ENCODE data around the gene KCTD4.

Gene KCTD4

DNA sequence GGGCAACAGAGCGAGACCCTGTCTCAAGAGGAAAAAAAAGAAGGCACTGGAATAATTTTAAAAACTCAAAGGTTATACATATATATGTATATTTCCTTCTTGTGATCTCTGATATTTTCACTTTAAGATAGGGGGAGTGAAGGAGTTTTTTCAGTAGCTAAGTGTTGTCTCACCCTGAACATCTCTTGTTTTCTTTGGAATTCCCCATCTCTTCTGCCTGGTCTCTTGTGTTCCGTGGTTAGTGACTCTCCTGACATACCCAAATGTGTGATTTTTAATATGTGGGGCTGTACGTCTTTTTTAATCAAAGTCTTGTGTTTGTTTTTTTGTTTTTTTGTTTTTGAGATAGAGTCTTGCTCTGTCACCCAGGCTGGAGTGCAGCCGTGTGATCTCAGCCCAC, 15.3 kb upstream of the KCTD4 start:
- no peak for TF ChIP-seq ZFX (IDR thresholded peaks at IDR 0.05)
- TF ChIP-seq, protein P1, sequence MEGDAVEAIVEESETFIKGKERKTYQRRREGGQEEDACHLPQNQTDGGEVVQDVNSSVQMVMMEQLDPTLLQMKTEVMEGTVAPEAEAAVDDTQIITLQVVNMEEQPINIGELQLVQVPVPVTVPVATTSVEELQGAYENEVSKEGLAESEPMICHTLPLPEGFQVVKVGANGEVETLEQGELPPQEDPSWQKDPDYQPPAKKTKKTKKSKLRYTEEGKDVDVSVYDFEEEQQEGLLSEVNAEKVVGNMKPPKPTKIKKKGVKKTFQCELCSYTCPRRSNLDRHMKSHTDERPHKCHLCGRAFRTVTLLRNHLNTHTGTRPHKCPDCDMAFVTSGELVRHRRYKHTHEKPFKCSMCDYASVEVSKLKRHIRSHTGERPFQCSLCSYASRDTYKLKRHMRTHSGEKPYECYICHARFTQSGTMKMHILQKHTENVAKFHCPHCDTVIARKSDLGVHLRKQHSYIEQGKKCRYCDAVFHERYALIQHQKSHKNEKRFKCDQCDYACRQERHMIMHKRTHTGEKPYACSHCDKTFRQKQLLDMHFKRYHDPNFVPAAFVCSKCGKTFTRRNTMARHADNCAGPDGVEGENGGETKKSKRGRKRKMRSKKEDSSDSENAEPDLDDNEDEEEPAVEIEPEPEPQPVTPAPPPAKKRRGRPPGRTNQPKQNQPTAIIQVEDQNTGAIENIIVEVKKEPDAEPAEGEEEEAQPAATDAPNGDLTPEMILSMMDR (conservative IDR thresholded peaks at IDR 0.05), result no peak
- H3K27ac ChIP-seq, result no peak overlapping the region

DNA sequence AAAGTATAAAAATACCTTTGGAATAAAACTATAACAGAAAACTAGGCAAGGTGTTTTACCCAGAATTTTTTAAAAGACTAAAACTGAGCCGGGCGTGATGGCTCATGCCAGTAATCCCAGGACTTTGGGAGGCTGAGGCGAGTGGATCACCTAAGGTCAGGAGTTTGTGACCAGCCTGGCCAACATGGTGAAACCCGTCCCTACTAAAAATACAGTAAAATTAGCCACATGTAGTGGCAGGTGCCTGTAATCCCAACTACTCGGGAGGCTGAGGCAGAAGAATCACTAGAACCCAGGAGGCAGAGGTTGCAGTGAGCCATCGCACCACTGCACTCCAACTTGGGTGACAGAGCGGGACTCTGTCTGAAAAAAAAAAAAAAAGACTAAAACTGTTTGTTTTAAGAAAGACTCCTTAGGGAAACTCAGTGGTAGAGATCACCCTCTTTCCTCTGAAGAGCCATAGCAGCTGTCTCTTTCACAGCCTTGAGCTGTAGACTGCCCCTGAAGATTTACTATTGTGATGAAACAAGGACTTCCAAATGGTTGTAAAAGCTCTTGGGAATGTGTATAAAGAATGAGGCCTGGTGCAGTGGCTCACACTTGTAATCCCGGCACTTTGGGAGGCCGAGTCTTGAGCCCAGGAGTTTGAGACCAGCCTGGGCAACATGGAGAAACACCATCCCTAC, 14.7 kb upstream of the KCTD4 start:
- no peak for TF ChIP-seq ZFX (IDR thresholded peaks at IDR 0.05)
- TF ChIP-seq, protein P1 (conservative IDR thresholded peaks at IDR 0.05), result no peak
- no peak overlapping the region for H3K27ac ChIP-seq

DNA sequence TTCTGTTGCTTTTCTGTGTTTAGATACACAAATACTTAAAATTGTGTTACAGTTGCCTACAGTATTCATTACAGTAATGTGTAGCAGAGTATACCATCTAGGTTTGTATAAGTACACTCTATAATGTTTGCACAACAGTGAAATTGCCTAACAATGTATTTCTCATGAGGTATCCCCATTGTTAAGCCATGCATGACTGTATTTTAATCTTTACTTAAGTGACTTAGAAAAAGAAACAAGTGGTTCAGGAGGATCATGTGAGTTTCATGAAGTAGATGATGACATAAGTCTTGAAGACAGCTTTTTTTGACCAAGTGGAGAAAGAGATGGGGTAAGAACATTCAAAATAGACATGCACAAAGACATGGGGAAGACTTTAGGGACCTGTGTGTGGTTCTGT, 8.4 kb upstream of the KCTD4 start:
- H3K27ac ChIP-seq, result no peak overlapping the region
- no peak for TF ChIP-seq ZFX (IDR thresholded peaks at IDR 0.05)
- TF ChIP-seq, protein P1 (conservative IDR thresholded peaks at IDR 0.05), result no peak

DNA sequence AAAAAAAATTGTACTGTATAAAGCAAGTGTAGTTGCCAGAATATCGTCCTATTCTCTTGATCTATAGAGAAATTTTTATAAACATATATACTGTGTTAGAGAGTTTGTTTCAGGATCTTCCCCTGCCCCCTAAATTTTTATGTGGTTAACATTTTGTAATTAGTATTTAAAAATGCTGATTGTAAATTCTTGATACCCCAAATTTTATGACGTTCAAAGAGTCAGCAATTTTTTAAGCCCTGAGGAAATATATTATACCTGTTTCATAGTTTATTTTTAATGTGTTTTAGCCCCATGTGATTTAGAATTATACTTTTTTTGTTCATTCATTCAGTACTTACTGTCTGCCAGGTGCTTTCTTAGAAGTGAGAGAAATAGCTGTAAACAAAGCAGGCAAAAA, 7.3 kb upstream of the KCTD4 start:
- no peak overlapping the region for H3K27ac ChIP-seq

DNA sequence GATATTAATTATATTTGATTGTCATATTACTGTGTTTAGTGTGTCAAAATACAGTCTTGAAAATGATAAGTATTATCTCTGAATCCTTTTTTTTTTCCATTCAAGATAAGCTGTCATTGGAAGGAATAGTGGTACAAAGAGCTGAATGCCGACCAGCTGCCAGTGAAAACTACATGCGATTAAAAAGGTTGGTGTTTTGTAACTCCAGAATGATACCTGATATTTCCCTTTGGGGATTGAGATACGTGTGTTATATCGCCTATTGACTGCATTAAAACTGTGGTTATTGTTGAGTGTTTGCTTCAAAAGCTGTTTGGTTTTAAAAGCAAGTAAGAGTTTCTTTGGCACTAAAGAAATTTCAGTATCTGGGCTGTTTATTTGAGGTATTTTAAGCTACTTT, 6.5 kb upstream of the KCTD4 start:
- TF ChIP-seq ZFX (IDR thresholded peaks at IDR 0.05), result no peak
- TF ChIP-seq, protein P1 (conservative IDR thresholded peaks at IDR 0.05), result no peak
- no peak overlapping the region for H3K27ac ChIP-seq

More for the DNA sequence above, 7.3 kb upstream of the KCTD4 start:
- TF ChIP-seq, protein P1 (conservative IDR thresholded peaks at IDR 0.05), result no peak
- TF ChIP-seq ZFX (IDR thresholded peaks at IDR 0.05), result no peak

DNA sequence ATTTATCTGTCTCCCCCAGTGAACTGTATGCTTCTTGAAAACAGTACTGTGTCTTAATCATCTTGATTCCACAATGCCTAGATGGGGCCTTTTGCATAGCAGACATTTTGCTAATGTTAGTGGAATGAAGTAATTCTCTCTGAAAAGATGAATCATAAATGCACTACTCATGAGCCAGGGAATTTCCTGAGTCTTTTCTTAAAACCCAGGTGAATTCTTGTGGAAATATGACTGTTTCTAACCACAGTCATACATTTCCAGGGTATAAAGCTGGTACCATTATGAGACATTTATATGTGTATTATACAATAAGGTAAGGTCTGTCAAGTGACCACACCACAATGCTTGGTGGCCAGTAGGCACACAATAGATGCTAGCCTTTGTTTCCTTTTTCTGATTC, 5.5 kb upstream of the KCTD4 start:
- H3K27ac ChIP-seq, result no peak overlapping the region
- no peak for TF ChIP-seq ZFX (IDR thresholded peaks at IDR 0.05)

DNA sequence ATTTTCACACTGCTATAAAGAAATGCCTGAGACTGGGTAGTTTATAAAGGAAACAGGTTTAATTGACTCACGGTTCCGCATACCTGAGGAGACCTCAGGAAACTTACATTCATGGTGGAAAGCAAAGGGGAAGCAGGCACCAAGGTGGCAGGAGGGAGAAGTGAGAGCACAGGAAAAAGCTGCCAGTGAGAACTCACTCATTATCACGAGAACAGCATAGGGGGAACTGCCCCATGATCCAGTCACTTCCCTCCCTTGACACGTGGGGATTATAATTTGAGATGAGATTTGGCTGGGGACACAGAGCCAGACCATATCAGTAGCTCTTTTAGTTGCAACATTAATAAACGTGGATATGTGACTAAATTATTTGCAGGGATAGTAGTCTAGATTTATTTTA, 4.3 kb upstream of the KCTD4 start:
- H3K27ac ChIP-seq, result no peak overlapping the region
- TF ChIP-seq, protein P1 (conservative IDR thresholded peaks at IDR 0.05), result no peak
- TF ChIP-seq ZFX (IDR thresholded peaks at IDR 0.05), result no peak

DNA sequence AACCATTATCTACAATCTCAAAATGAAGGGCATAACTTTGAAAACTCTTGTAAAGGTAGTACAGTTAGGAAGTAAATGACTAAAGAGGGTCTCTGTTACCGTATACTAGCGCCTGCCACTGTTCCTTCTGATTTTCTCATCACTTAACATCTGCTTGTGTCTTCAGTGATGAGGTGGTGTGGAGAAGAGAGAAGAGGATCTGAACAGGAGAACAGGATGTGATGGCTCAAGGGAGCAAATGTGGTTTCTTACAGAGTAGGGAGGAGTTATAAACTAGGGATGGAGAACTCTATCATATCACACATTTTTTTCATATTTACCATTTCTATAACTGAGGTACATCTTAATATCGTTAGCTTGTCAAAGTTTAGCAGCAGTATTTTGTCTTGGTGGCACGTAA, 1.1 kb downstream of the KCTD4 start:
- TF ChIP-seq, protein P1 (conservative IDR thresholded peaks at IDR 0.05), result no peak
- TF ChIP-seq ZFX (IDR thresholded peaks at IDR 0.05), result no peak
- H3K27ac ChIP-seq, result no peak overlapping the region

Data from C4-2B (cell line).